ENCODE data around the gene HSF5. TPM values are rescaled to one million over a fixed set of nuclear protein-coding genes. Genes with fewer than 3 reads are reported as not detected.

HSF5 gene
- total RNA-seq, 1 experiment from 2014 or later: not detected

DNA sequence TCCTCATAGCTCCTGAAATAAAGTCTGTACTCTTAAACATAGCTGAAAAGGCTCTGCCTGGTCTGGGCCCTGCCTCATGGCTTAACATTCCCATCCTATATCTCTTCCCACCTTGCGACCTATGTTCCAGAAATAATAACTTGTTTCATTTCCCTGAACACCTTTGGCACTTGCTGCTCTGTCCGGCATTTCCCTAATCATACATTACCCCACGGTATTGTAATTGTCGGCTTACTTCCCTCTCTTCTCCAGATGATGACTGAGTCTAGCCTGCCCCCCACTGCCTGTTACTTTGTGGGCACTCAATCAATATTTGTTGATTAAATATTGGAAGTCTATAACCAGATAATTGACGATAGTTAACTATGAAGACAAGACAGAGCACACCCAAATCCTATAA, 113.0 kb downstream of the HSF5 start:
- H3K9me2 ChIP-seq (ENCODE audit: insufficient read depth): no peaks in the 10 kb centered on the region
- ChIA-PET CTCF (no interaction called here), POLR2A (no interaction called here), RAD21 (ENCODE audit: low non-redundant PET in 1 of 2, low total read pairs in 2 of 2, uncharacterized antibody in 2 of 2, unreplicated experiment in 2 of 2) (no interaction called here)
- H3K9ac ChIP-seq (ENCODE audit: low read length): no peak overlapping the region
- TF ChIP-seq CBX3 (IDR thresholded peaks at IDR 0.05; ENCODE audit: low read depth) (no peak), RAD21 (IDR thresholded peaks at IDR 0.05; ENCODE audit: low read depth) (no peak), TCF7L2 (IDR thresholded peaks at IDR 0.05; ENCODE audit: borderline replicate concordance, extremely low read depth, insufficient read depth, insufficient read length) (no peak), POLR2AphosphoS5 (IDR thresholded peaks at IDR 0.05; ENCODE audit: low read depth, low read length) (no peak), ZFX (IDR thresholded peaks at IDR 0.05) (no peak), SP1 (IDR thresholded peaks at IDR 0.05; ENCODE audit: low read depth) (no peak), EZH2phosphoT487 (IDR thresholded peaks at IDR 0.05; ENCODE audit: borderline replicate concordance) (no peak), EGR1 (IDR thresholded peaks at IDR 0.05; ENCODE audit: low read depth) (no peak), SIN3A (IDR thresholded peaks at IDR 0.05; ENCODE audit: low read depth) (no peak), ELF1 (IDR thresholded peaks at IDR 0.05; ENCODE audit: borderline replicate concordance, low read depth) (no peak), YY1 (IDR thresholded peaks at IDR 0.05; ENCODE audit: extremely low read depth, insufficient replicate concordance, low read depth, low read length) (no peak), ZNF274 (IDR thresholded peaks at IDR 0.05; ENCODE audit: low read depth, low read length) (no peak)
- TF ChIP-seq, protein P1, sequence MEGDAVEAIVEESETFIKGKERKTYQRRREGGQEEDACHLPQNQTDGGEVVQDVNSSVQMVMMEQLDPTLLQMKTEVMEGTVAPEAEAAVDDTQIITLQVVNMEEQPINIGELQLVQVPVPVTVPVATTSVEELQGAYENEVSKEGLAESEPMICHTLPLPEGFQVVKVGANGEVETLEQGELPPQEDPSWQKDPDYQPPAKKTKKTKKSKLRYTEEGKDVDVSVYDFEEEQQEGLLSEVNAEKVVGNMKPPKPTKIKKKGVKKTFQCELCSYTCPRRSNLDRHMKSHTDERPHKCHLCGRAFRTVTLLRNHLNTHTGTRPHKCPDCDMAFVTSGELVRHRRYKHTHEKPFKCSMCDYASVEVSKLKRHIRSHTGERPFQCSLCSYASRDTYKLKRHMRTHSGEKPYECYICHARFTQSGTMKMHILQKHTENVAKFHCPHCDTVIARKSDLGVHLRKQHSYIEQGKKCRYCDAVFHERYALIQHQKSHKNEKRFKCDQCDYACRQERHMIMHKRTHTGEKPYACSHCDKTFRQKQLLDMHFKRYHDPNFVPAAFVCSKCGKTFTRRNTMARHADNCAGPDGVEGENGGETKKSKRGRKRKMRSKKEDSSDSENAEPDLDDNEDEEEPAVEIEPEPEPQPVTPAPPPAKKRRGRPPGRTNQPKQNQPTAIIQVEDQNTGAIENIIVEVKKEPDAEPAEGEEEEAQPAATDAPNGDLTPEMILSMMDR (IDR thresholded peaks at IDR 0.05 in 2 of 3, conservative IDR thresholded peaks at IDR 0.05 in 1 of 3; ENCODE audit: borderline replicate concordance in 1 of 3, insufficient read depth in 1 of 3, low read depth in 2 of 3, low read length in 2 of 3): no peak
- TF ChIP-seq, protein P2, sequence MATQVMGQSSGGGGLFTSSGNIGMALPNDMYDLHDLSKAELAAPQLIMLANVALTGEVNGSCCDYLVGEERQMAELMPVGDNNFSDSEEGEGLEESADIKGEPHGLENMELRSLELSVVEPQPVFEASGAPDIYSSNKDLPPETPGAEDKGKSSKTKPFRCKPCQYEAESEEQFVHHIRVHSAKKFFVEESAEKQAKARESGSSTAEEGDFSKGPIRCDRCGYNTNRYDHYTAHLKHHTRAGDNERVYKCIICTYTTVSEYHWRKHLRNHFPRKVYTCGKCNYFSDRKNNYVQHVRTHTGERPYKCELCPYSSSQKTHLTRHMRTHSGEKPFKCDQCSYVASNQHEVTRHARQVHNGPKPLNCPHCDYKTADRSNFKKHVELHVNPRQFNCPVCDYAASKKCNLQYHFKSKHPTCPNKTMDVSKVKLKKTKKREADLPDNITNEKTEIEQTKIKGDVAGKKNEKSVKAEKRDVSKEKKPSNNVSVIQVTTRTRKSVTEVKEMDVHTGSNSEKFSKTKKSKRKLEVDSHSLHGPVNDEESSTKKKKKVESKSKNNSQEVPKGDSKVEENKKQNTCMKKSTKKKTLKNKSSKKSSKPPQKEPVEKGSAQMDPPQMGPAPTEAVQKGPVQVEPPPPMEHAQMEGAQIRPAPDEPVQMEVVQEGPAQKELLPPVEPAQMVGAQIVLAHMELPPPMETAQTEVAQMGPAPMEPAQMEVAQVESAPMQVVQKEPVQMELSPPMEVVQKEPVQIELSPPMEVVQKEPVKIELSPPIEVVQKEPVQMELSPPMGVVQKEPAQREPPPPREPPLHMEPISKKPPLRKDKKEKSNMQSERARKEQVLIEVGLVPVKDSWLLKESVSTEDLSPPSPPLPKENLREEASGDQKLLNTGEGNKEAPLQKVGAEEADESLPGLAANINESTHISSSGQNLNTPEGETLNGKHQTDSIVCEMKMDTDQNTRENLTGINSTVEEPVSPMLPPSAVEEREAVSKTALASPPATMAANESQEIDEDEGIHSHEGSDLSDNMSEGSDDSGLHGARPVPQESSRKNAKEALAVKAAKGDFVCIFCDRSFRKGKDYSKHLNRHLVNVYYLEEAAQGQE (IDR thresholded peaks at IDR 0.05; ENCODE audit: low read depth): no peak
- TF ChIP-seq, protein P3, sequence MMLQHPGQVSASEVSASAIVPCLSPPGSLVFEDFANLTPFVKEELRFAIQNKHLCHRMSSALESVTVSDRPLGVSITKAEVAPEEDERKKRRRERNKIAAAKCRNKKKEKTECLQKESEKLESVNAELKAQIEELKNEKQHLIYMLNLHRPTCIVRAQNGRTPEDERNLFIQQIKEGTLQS (IDR thresholded peaks at IDR 0.05): no peak
- peaks cover 0 to 17% of the 10 kb centered on the region in 2 experiments; a peak in 3 of 4 replicates for H3K36me3 ChIP-seq (ENCODE audit: control insufficient read depth in 1 of 2, insufficient read depth in 2 of 2, low read length in 2 of 2)
- DNase-seq (ENCODE audit: low read depth, low spot score) (no peak), ATAC-seq (no peak)
- no peak overlapping the region for H3K27ac ChIP-seq (ENCODE audit: low read depth, low read length)
- no TSS peak for BruUV-seq (replicated peaks)
- intact Hi-C loops (cut with micrococcal nuclease): no loop called here
- peaks cover 43 to 44% of the 10 kb centered on the region in 2 experiments for H3K4me1 ChIP-seq (ENCODE audit: control insufficient read depth in 1 of 2, insufficient read depth in 2 of 2, low read length in 2 of 2)
- H3K4me3 ChIP-seq (replicated peaks in 1 of 2; ENCODE audit: low read depth in 1 of 2, low read length in 2 of 2): no peak overlapping the region
- H3K27me3 ChIP-seq (ENCODE audit: insufficient read depth, low read length): no peaks in the 10 kb centered on the region
- no peaks in the 10 kb centered on the region for H4K20me1 ChIP-seq (ENCODE audit: insufficient read depth)
- H3K79me2 ChIP-seq (ENCODE audit: insufficient read depth, low read length): peaks cover 83% of the 10 kb centered on the region
- no peak overlapping the region for H3K4me2 ChIP-seq (ENCODE audit: low read length)
- no peak overlapping the region for H2AFZ ChIP-seq (ENCODE audit: low read depth, low read length, poor library complexity, severe bottlenecking)
- H3K9me3 ChIP-seq (ENCODE audit: control insufficient read depth in 1 of 2, insufficient read depth in 1 of 2, low read depth in 1 of 2, low read length in 2 of 2): no peaks in the 10 kb centered on the region
